Measurements from ENCODE around the gene CRTC2.

DNA sequence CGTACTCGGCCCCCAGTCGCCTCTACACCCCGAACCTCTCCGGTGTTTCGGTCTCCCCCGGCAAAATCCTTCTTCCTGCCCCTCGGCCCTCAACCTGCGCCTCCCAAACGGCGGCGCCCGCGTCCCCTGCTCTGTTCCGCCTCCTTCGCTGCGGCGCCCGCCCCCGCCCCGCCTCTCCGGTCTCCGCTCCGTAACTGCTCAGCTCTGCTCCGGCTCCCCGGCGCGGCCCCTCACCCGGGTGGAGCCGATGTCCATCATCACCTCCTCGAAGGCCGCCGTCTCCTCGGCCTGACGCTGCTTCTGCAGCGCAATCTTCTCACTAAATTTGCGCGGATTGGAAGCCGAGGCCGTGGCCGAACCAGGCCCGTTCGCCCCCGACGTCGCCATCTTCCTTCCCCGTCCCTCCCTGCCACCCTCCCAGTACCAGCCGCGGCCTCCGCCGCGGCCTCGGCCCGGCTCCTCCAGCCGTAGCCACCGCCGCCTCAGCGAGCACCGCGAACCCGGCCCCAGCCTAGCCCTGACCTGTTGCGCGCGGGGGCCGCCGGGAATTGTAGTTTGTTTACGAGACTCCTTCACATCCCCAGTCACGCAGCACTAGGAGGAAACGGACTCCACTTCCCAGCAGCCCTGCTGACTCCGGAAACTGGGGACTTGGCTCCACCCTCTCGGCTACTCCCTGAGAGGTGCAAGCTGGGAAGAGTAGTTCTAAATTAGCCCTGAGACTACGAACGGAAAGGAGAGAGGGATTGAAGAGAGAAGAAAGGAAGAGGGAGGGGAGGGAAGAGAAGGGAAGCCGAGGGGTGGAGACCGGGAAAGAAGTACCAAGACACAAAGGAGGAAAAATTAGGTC is at the start of gene CRTC2:
- TF ChIP-seq, protein P1, sequence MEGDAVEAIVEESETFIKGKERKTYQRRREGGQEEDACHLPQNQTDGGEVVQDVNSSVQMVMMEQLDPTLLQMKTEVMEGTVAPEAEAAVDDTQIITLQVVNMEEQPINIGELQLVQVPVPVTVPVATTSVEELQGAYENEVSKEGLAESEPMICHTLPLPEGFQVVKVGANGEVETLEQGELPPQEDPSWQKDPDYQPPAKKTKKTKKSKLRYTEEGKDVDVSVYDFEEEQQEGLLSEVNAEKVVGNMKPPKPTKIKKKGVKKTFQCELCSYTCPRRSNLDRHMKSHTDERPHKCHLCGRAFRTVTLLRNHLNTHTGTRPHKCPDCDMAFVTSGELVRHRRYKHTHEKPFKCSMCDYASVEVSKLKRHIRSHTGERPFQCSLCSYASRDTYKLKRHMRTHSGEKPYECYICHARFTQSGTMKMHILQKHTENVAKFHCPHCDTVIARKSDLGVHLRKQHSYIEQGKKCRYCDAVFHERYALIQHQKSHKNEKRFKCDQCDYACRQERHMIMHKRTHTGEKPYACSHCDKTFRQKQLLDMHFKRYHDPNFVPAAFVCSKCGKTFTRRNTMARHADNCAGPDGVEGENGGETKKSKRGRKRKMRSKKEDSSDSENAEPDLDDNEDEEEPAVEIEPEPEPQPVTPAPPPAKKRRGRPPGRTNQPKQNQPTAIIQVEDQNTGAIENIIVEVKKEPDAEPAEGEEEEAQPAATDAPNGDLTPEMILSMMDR (IDR thresholded peaks at IDR 0.05 in 2 of 3, conservative IDR thresholded peaks at IDR 0.05 in 1 of 3; ENCODE audit: borderline replicate concordance in 1 of 3, insufficient read depth in 1 of 3, low read depth in 2 of 3, low read length in 2 of 3) = no peak
- TF ChIP-seq POLR2A (IDR thresholded peaks at IDR 0.05; ENCODE audit: borderline replicate concordance, extremely low read depth, insufficient read depth, insufficient read length) (no peak), EZH2 (IDR thresholded peaks at IDR 0.05) (no peak), TCF7L2 (IDR thresholded peaks at IDR 0.05; ENCODE audit: borderline replicate concordance, extremely low read depth, insufficient read depth, insufficient read length) (no peak)
